GM19023 (cell line): ENCODE measurements around the gene SKIDA1.
A peak's percentile ranks its signal among the peaks of the same experiment; 100 is the strongest.

ENCODE experiments used
- ATAC-seq: cut with Tn5 transposase; IDR thresholded peaks from one replicate; pipeline ENCODE4 v1.9.1; 2021; ENCODE audit warnings: mild to moderate bottlenecking, moderate library complexity; ENCODE audit not compliant: unreplicated experiment

Gene SKIDA1

GRCh38 chr10:21529032-21529910, 3.8 kb upstream of the SKIDA1 start:
- no peak for ATAC-seq

DNA sequence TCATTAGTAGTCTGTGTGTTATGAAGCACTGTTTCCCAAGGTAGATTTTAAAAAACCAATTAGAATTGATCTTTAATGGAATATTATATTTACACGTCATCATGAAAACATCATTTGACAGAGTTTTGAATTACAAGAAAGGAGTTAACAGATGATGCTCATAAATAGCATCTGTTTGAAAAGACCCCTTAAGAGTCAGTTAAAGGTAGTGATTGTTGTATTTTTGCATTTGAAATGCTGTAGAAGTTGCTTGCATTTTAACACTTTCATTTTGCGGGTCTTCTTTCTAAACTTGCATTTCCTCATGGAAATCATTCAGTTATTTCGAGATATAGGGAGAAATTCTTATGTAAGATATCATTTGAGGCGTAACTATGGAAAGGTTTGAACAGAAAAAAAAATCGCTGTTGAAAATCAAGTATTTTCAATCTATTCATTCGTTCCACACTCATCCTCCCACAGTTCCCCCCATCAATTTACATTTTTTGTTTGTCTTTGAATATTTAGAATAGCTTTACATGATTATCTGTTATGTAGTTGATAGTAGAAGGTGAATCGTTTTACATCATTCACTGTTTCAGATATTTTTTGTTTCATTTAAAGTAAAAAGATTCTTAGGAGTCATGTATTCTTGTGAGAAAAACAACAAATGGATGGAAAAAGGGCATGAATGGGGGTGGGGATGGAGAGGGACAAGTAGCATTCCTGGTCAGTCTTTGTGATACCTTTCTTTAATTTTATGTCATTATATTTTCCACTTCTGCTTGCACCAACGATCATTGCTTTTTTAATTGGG, 3.0 kb upstream of the SKIDA1 start:
- ATAC-seq: no peak

DNA sequence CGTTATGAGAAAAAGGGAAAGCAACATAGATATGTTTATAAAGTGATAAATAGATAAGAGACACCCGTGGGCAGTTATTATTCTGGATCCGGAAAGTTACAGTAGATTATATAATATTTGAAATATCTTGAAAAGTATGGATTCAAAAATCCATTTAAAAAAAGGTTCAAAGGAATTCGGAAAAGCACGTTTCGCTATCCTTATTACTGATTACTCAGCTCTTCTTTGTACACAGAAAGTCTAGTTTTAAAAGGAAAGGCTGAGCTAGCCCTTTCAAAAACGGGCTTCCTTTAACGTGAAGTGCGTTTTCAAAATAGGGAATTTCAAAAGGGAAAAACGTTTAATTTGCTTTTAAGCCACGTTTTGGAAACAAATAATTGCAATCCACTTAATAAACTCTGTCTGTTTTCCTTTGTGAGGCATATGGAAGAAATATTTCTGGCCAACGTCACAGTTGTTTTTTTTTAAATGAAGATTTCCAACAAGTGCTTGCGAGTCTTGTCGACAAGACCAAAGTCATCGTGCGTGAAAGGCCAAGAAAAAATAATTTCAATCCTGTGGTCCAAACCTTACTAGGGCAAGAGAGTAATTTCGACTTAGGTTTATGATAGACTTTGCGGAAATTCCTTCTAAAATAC, 2.2 kb upstream of the SKIDA1 start:
- no peak for ATAC-seq

DNA sequence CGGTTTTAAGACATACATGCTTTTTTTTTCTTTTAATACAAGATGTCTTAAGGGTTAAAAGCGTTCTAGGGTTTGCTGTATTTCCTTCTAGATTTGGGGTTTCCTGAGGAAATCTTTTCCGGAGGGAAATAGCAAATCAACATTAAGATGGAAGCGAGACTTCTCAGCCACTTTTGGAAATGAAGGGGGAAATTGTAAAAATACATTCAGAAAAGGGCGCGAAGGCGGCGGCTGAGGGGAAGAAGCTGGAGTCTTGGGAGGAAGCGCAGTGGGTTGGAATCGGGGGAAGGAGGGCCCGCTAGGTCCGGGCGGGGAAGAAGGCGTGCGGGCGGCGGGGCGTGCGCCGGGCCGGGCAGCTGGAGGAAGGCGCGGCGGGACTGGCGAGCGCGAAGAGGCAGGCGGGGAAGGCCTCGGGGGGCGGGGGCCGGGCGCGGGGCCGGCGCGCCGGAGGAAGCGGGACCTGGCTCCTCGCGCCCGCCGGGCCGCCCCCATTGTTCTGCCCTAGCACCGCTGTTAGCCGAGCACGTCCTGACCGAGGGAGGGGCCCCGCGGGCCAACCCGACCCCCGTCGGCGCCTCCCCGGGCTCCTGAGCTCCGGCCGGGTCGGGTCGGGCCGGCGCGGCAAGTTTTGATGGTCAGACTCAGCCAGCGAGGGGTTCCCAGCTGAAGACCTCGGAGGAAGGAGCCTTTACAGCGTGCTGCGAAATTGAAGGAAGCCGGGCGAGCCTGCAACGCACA, 1.5 kb upstream of the SKIDA1 start:
- no peak for ATAC-seq

GRCh38 chr10:21526188-21526859, 842 bp upstream of the SKIDA1 start:
- peak; percentile 23 for ATAC-seq

DNA sequence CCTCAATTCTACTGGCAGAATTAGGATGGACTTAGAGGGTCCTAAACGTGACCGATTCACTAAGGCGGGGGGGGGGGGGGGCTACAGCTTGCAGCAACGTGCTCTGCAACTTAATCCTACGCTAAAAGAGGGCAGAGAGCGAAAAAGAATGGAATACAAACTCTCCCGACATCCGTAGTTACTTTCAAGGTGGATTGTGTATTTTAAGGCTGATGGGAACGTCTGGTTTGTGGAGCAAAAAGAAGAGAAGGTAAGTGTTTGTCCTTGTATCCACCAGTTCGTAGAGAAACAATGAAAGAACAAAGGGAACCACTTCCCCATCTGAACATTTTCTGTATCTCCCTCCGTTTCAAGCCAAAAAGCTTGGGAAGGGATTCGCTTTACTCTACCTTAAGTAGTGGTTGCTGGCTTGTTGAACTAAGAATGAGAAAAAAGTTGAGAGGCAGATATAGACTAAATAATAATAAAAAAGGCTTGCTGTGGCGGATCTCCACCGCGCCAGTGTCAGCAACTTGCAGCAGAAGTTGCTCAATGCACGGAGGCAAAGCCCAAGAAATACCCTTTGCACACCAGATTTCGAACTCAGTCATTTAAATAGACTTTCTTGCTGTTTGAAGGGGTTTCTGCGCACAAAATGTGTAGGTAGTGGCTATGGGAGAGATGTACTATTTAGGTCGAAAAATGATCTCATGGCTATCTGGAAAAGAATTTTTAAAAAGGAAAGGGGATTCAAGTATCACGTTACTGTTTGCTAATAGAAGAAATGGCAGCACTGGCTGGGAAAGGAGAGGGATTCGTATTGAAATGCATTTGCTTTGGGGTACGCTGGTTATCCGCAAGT, 736 bp downstream of the SKIDA1 start:
- no peak for ATAC-seq

- no peak for ATAC-seq
These were observed 1.4 kb downstream of the SKIDA1 start for GRCh38 chr10:21524131-21524525.

DNA sequence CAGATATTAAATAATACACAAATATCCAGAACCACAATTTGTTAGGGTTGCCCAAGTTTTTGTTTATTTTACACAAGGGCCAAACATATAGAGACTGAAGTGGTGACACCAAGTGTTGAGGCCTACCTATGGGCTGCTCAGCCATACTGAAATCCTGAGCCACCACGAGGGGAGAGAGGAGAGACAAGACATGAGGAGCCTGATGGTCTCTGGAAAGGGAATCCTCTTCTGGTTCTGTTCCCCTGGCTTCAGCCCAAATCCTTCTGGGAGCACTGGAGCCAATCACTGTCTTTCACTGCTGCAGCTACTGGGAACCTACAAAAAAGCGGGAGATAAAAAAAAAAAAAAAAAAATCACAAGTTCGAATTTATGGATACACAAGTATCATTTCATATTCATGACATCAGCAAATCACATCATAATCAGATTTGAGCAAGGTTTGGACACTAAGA, 1.9 kb downstream of the SKIDA1 start:
- no peak for ATAC-seq

DNA sequence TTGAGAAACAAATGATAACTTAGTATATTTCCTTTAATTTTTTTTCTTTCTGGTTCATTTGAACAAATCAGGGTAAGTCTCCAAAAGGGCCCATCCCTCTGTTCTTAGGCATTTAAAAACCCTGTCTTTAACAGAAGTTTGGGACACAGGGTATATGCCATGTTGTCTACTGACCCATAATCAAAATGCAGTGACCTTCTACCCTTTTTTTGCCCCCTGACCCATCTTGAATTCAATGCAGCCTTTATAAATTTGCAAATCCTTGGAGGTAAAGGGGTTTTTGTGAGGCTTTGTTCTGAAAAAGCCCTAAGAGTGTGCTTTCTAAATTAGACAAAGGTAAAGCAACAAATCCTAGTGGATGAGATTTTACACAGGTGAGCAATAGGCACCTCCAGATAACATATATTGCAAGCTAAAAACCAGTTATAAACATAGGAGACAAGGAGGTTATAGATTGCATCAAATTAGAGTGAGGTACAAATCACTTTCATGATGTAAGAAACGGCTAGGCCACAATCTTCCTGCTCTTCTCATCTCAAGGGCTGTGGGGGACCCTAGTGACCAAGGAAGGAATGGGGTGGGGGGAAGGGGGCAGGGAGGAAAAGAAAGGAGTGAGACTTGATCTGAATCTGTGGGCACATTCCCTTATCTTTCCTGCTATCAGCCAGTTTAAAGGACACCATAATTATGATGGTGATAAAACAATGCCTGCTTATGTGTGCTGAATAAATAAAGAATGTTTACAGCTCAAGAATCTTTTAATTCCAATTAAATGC, 2.7 kb downstream of the SKIDA1 start:
- ATAC-seq: no peak

DNA sequence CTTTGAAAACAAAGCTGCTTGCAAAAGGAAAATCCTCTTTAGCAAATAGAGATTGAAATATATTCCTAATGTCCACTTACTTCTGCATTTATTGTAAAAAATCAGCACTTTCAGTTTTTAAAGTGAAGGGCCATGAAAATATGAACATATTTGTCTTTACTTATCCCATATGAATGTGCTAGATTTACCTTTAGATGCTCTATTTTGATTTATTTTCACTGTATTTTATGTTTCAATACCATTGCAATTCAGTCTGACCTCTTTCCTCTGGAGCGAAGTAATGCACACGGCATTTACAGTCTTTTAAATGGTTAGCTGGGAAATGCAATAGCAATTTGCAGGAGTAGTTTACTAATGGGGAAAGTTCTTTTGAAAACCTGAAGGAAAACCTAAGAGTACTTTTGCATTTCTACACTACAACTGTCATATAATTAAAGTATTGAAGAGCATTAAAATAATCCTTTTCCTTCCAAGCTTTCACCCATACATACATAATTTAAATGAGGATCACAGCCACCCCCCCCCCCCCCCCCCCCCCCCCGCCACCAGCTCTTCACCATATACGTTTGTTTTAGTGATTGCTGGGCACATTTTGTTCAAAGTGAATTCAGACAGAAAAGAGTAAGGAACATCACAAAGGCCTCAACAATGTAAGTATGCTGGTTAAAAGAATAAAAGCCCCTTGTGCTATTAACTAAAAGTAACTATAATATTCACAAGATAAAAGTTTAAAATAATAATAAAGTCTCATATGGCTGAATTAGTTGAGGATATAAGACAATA, 3.5 kb downstream of the SKIDA1 start:
- ATAC-seq: no peak

GRCh38 chr10:21520949-21521348, 4.5 kb downstream of the SKIDA1 start:
- no peak for ATAC-seq

DNA sequence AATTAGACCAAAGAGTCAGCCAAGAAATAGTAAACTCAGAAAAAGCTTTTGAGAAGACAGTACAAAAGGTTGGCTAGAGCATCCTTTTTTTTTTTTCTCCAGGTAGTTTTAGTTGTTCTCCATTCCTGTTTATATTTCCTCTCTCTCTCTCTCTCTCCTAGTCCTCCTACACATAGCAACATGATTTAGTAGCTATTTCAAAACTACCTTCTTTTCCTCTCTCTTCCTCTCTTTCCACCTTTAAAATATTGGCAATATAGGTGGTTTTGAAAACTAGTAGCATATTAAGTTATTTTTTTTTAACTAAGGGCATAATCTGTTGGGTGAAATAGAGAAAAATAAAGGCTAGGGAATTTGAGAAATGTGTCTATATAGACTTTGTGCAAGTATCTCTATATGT, 5.0 kb downstream of the SKIDA1 start:
- no peak for ATAC-seq

DNA sequence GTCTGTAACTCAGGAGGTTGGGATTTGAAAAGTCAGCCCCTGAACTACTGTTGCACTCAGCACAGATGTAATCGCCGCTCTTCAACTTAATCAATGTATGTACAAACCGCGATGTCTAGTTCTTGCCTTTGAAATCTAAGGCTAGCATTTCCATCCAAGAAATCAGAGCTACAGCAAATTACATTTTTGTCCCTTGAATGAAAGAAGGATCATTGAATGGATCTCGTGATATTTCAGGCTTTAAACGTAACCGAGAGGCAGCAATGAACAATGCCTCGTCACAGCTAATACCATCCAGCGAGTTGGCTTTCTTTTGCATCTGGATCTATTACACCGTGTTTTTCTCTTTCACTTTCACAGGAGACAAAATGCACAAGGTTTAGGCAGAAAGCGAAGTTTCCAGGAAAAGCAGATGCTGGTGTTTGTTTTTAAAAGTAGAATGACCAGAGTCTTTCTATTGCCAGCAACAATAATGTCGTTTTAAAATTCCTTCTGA, 5.5 kb downstream of the SKIDA1 start:
- no peak for ATAC-seq

DNA sequence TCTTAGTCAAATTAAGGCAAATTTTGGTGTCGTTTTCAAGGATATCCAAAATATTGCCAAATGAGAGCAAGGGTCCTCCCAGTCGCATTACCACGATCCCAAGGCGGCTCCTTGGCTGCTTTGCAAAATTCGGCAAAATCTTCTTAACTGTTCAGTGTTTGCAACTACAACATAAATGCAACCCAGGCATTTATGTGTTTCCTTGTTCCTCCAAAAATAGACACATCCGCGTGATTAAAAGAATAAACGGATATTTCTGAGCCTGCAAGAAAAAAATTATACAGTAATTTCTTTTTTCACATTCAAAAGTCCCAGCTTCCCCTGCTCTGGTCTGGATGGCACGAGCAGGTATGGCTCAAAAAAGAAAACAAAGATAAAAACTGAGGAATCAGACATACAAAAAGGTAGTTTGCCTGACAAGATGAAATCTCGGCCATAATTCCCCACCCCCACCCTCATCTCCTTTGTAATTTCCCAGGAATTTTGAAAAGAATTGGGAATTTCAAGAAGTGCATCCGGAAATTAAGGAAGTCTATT, 6.0 kb downstream of the SKIDA1 start:
- ATAC-seq: no peak

- ATAC-seq: no peak
These were observed 6.7 kb downstream of the SKIDA1 start for GRCh38 chr10:21518641-21519396.

DNA sequence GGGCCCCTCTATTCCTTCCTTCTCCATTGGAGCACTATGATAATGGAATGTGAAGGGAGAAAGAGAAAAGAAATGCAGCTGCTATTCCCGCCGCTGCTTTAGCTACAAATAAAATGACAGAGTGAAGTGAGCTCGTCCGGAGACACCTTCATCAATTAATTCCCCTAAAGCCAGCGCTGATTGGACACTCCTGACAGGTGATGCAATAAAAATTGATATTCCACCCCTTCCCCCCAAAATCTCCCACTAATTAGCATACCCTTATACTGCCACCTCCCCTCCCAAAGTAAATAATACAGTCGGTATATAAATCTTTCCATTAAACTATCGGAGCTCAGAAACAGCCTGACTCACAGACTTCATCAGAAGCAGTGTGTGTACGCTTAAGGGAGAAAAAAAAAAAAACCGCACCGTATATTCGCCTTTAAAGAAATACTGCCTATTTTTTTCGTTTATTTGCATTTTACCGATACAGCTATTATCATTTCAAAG, 7.3 kb downstream of the SKIDA1 start:
- no peak for ATAC-seq
